Activated CD8-positive, alpha-beta memory T cell treated with anti-CD3 and anti-CD28 coated beads, Interleukin-2, amount 50 U/mL, for 4 hours (primary cell): Measurements from ENCODE around the gene THBS4.

ENCODE experiments used
- DNase-seq: peaks from one replicate; pipeline ENCODE4 v3.0.0-alpha.2; 2020

THBS4 gene

GRCh38 chr5:80048084-80048780 is 13.1 kb downstream of the THBS4 start:
- no peak for DNase-seq

- no peak for DNase-seq
Observed at GRCh38 chr5:80052464-80052863, 17.3 kb downstream of the THBS4 start.

GRCh38 chr5:80054682-80055081 is 19.5 kb downstream of the THBS4 start:
- DNase-seq = no peak

GRCh38 chr5:80055491-80056170 is 20.5 kb downstream of the THBS4 start:
- no peak for DNase-seq

- no peak for DNase-seq
Observed at GRCh38 chr5:80057099-80057498, 22.0 kb downstream of the THBS4 start.

- DNase-seq = no peak
Observed at GRCh38 chr5:80057921-80058320, 22.8 kb downstream of the THBS4 start.

- DNase-seq = no peak
Observed at GRCh38 chr5:80059354-80059980, 24.3 kb downstream of the THBS4 start.

- no peak for DNase-seq
Observed at GRCh38 chr5:80060966-80061365, 25.8 kb downstream of the THBS4 start.

GRCh38 chr5:80061547-80061946 is 26.4 kb downstream of the THBS4 start:
- DNase-seq = no peak

GRCh38 chr5:80064124-80064523 is 29.0 kb downstream of the THBS4 start:
- DNase-seq = no peak

- DNase-seq = no peak
Observed at GRCh38 chr5:80067016-80067415, 31.9 kb downstream of the THBS4 start.

GRCh38 chr5:80067531-80068245 is 32.5 kb downstream of the THBS4 start:
- DNase-seq = no peak

- DNase-seq = no peak
Observed at GRCh38 chr5:80068246-80068636, 33.1 kb downstream of the THBS4 start.

- DNase-seq = no peak
Observed at GRCh38 chr5:80068775-80069174, 33.6 kb downstream of the THBS4 start.

- DNase-seq = no peak
Observed at GRCh38 chr5:80069251-80069800, 34.2 kb downstream of the THBS4 start.

GRCh38 chr5:80069918-80070318 is 34.8 kb downstream of the THBS4 start:
- no peak for DNase-seq

GRCh38 chr5:80070338-80071056 is 35.3 kb downstream of the THBS4 start:
- no peak for DNase-seq

GRCh38 chr5:80071510-80072021 is 36.4 kb downstream of the THBS4 start:
- no peak for DNase-seq

GRCh38 chr5:80072103-80073073 is 37.2 kb downstream of the THBS4 start:
- no peak for DNase-seq

GRCh38 chr5:80076131-80077050 is 41.2 kb downstream of the THBS4 start:
- DNase-seq = no peak
